NK-92 (cell line): Measurements from ENCODE around the gene ATXN2.
"Not testable (repeated sequence)": the region's sequence is repeated elsewhere in the genome, so short reads cannot be mapped to it uniquely, and the experiment has no call there.

Source experiments
- DNase-seq: peaks from one replicate; lab custom pipeline; 2025; ENCODE audit not compliant: unreplicated experiment; lab: John Stamatoyannopoulos, UW

The ATXN2 gene

GRCh38 chr12:111599453-111600204 is 514 bp upstream of the ATXN2 start:
- peak; percentile 6 for DNase-seq

GRCh38 chr12:111597831-111598636 is 1.1 kb downstream of the ATXN2 start:
- no peak for DNase-seq

- no peak for DNase-seq
Measured at GRCh38 chr12:111596985-111597830, 1.9 kb downstream of the ATXN2 start.

GRCh38 chr12:111595341-111595835 is 3.7 kb downstream of the ATXN2 start:
- not testable (repeated sequence) for DNase-seq

GRCh38 chr12:111591399-111592010 is 7.6 kb downstream of the ATXN2 start:
- DNase-seq = not testable (repeated sequence)

GRCh38 chr12:111590552-111590951 is 8.6 kb downstream of the ATXN2 start:
- DNase-seq = no peak

GRCh38 chr12:111589601-111590000 is 9.5 kb downstream of the ATXN2 start:
- no peak for DNase-seq

GRCh38 chr12:111588010-111588409 is 11.1 kb downstream of the ATXN2 start:
- DNase-seq = no peak

GRCh38 chr12:111586986-111587385 is 12.1 kb downstream of the ATXN2 start:
- no peak for DNase-seq

GRCh38 chr12:111585690-111586089 is 13.4 kb downstream of the ATXN2 start:
- DNase-seq = no peak

GRCh38 chr12:111584959-111585358 is 14.2 kb downstream of the ATXN2 start:
- no peak for DNase-seq

- DNase-seq = not testable (repeated sequence)
Measured at GRCh38 chr12:111583506-111583905, 15.6 kb downstream of the ATXN2 start.

- DNase-seq = no peak
Measured at GRCh38 chr12:111582133-111582747, 16.9 kb downstream of the ATXN2 start.

GRCh38 chr12:111581434-111582132 is 17.5 kb downstream of the ATXN2 start:
- DNase-seq = no peak

- no peak for DNase-seq
Measured at GRCh38 chr12:111580737-111581136, 18.4 kb downstream of the ATXN2 start.

- no peak for DNase-seq
Measured at GRCh38 chr12:111580119-111580425, 19.0 kb downstream of the ATXN2 start.

GRCh38 chr12:111578971-111579340 is 20.2 kb downstream of the ATXN2 start:
- DNase-seq = no peak

- DNase-seq = no peak
Measured at GRCh38 chr12:111578276-111578970, 20.7 kb downstream of the ATXN2 start.

- DNase-seq = no peak
Measured at GRCh38 chr12:111574797-111575443, 24.2 kb downstream of the ATXN2 start.
